Nephron progenitor cell (in vitro differentiated cells): ENCODE measurements around the gene DMC1.

ENCODE experiments used
- DNase-seq: peaks from one replicate; pipeline ENCODE4 v3.0.0; 2021
- H3K27ac Mint-ChIP-seq: 2 replicates; pipeline ENCODE4 v1.8.0; 2021; ENCODE audit warnings: mild to moderate bottlenecking, moderate library complexity, mixed read lengths
- H3K27me3 Mint-ChIP-seq: 2 replicates; pipeline ENCODE4 v1.8.0; 2021; ENCODE audit warnings: mild to moderate bottlenecking, low read depth, mixed read lengths; ENCODE audit not compliant: poor library complexity
- H3K36me3 Mint-ChIP-seq: 2 replicates; pipeline ENCODE4 v1.8.0; 2021; ENCODE audit warnings: low read depth, mixed read lengths
- H3K4me1 Mint-ChIP-seq: 2 replicates; pipeline ENCODE4 v1.8.0; 2021; ENCODE audit warnings: mixed read lengths
- H3K4me3 Mint-ChIP-seq: 2 replicates; pipeline ENCODE4 v1.8.0; 2021; ENCODE audit warnings: mild to moderate bottlenecking, moderate library complexity, mixed read lengths
- H3K9me3 Mint-ChIP-seq: 2 replicates; pipeline ENCODE4 v1.8.0; 2021; ENCODE audit warnings: mild to moderate bottlenecking, moderate library complexity, mixed read lengths
- CTCF ChIP-seq: fragments of 200-600 bp; sonication (generic); IDR thresholded peaks from 2 replicates; pipeline ENCODE4 v1.5.0; 2021; ENCODE audit warnings: antibody characterized with exemption

The DMC1 gene

GRCh38 chr22:38501797-38502672, 67.9 kb downstream of the DMC1 start:
- Mint-ChIP-seq H3K4me1 (peaks cover 46% of the 10 kb centered on the region), H3K4me3 (peak overlapping the region; percentile 97), H3K36me3 (peaks cover 83% of the 10 kb centered on the region), H3K27ac (no peak overlapping the region), H3K27me3 (no peaks in the 10 kb centered on the region), H3K9me3 (no peaks in the 10 kb centered on the region)
- DNase-seq = no peak
- no peak for TF ChIP-seq CTCF

DNA sequence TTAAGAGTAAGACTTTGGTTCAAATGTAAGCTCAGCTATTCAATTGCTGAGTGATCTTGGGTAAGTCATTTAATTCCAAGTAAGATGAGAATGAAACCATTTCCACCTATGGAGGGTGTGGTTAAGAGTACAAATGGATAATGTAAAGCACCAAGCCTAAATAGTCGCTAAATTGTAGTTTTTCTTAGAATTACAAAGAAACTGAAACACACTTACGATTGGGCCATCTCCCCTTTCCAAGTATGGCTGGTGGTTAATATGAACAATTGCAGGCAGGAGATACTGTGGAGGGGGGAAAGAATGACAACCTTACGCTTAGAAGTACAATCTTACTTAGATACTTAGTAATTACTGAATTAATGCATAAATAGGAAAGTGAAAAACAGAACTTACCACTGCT, 72.1 kb downstream of the DMC1 start:
- Mint-ChIP-seq H3K36me3 (peaks cover 97% of the 10 kb centered on the region), H3K27me3 (no peaks in the 10 kb centered on the region), H3K4me3 (no peak overlapping the region), H3K27ac (no peak overlapping the region), H3K4me1 (peaks cover 20% of the 10 kb centered on the region), H3K9me3 (no peaks in the 10 kb centered on the region)
- DNase-seq = no peak
- TF ChIP-seq CTCF = no peak

GRCh38 chr22:38494939-38495338, 75.0 kb downstream of the DMC1 start:
- Mint-ChIP-seq H3K36me3 (peaks cover 90% of the 10 kb centered on the region), H3K27me3 (no peaks in the 10 kb centered on the region), H3K9me3 (no peaks in the 10 kb centered on the region), H3K4me1 (peaks cover 16% of the 10 kb centered on the region), H3K27ac (no peak overlapping the region), H3K4me3 (no peak overlapping the region)
- TF ChIP-seq CTCF = no peak
- DNase-seq = no peak

DNA sequence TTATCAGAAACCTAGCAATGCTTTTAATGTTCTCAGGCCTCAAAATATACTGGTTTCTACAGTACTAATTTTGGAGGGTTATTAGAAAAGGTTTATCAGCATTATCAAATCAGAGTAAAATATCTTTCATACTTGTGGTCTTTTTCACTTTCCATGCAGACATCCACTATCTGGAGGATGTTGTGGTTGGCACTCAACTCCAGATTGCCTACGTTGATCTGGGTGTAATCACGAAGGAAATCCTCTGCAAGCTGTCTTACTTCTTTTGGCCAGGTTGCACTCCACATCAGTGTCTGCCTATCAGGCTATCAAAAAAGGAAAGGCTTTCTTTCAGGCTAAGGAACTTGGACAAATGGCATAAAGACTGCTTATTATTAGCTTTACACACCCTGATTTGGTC, 75.5 kb downstream of the DMC1 start:
- Mint-ChIP-seq H3K36me3 (peaks cover 90% of the 10 kb centered on the region), H3K27me3 (no peaks in the 10 kb centered on the region), H3K27ac (no peak overlapping the region), H3K4me3 (no peak overlapping the region), H3K4me1 (peaks cover 20% of the 10 kb centered on the region), H3K9me3 (no peaks in the 10 kb centered on the region)
- DNase-seq = no peak
- TF ChIP-seq CTCF = no peak

DNA sequence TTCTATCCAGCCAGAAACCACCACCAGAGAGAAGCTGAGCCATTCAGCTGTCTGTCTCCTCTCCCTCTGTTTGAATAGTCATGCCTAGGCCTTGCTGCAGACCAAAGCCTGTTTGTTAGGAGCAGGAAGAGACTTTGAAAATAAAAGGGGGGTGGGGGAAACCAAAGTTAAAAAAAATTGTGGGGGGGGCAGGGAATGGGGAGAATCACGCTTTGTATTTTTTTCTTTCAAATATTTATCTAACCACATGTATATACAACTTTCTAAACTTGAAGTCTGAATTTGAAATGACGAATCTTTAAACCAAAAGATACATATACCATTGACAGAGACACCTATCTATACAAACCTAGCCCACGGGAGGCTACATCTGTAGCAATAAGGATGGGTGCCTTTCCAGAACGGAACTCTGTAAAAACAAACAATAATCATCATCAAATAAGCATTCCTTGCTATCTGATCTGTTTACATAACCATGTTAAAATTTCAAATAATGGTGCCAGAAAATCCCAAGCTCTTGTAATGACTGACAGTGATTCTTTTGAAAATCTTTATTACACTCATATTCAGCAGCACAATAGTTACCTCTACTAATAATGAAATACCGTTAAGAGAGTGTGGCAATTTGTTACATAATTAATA, 78.2 kb downstream of the DMC1 start:
- Mint-ChIP-seq H3K36me3 (peaks cover 88% of the 10 kb centered on the region), H3K27me3 (no peaks in the 10 kb centered on the region), H3K4me3 (no peak overlapping the region), H3K4me1 (peaks cover 24% of the 10 kb centered on the region), H3K27ac (no peak overlapping the region), H3K9me3 (no peaks in the 10 kb centered on the region)
- TF ChIP-seq CTCF = no peak
- DNase-seq = no peak
